Vagina (tissue), 2 donors: Measurements from ENCODE around the gene UFC1. TPM values are rescaled to one million over a fixed set of nuclear protein-coding genes. Genes with fewer than 3 reads are reported as not detected.

Source experiments
- DNase-seq, 2 donors: peaks; one replicate each; pipeline ENCODE4 v3.0.0-alpha.2; 2017; ENCODE audit errors: extremely low spot score in 2 of 2
- H3K27ac ChIP-seq: fragments of 200-600 bp; sonication (generic); one replicate; pipeline ENCODE4 v1.5.1; 2019
- H3K27me3 ChIP-seq: fragments of 200-600 bp; sonication (generic); one replicate; pipeline ENCODE4 v1.5.1; 2019
- H3K36me3 ChIP-seq, 2 donors: fragments of 200-600 bp; sonication (generic); one replicate each; pipeline ENCODE4 v1.5.1; 2017 to 2019
- H3K4me1 ChIP-seq: fragments of 200-600 bp; sonication (generic); one replicate; pipeline ENCODE4 v1.5.1; 2019
- H3K4me3 ChIP-seq, 2 donors: fragments of 200-600 bp; sonication (generic); 1 replicate in 1 of 2; 2 replicates in 1 of 2; pipeline ENCODE4 v1.5.1; 2016 to 2019
- H3K9me3 ChIP-seq: fragments of 200-600 bp; sonication (generic); one replicate; pipeline ENCODE4 v1.5.1; 2019
- CTCF ChIP-seq, 3 experiments: fragments of 450-650 bp in 2 of 3; fragments of 200-600 bp in 1 of 3; sonication (generic) in 1 of 3; IDR thresholded peaks; one replicate each; pipeline ENCODE4 v1.5.1; 2017 to 2019; ENCODE audit warnings: antibody characterized with exemption in 3 of 3, mild to moderate bottlenecking in 2 of 3, moderate library complexity in 2 of 3
- POLR2A ChIP-seq, 2 donors: fragments of 450-650 bp; IDR thresholded peaks; one replicate each; pipeline ENCODE4 v1.6.1; 2017; ENCODE audit warnings: antibody characterized with exemption in 2 of 2, mild to moderate bottlenecking in 2 of 2, moderate library complexity in 2 of 2
- POLR2AphosphoS5 ChIP-seq, 2 donors: sonication (generic); formaldehyde crosslinking; IDR thresholded peaks; one replicate each; pipeline ENCODE4 v1.9.0; 2017; ENCODE audit warnings: antibody characterized with exemption in 2 of 2, mild to moderate bottlenecking in 2 of 2, low read depth in 1 of 2; ENCODE audit not compliant: insufficient read depth in 1 of 2
- intact Hi-C: fragments of 100-400 bp; cut with DNase I; formaldehyde crosslinking; loops from one replicate; pipeline ENCODE4 v1.15.1; 2023
- total RNA-seq: library from RNA; depleted of rRNA; stranded (reverse); fragments of >200 nt; gene quantifications from one replicate; pipeline ENCODE4 v1.2.3, GENCODE V29; 2016

UFC1 gene
- total RNA-seq, 1 donor from 2014 or later, result 61.1 TPM

GRCh38 chr1:161199506-161200139 lies 45.8 kb downstream of the UFC1 start:
- intact Hi-C loops, result loop anchor here (10.0 kb wide), 1 partner anchor 185 kb away; no protein-coding TSS in a partner anchor
- H3K9me3 ChIP-seq, result no peaks in the 10 kb centered on the region
- no peak for TF ChIP-seq CTCF (IDR thresholded peaks at IDR 0.05)
- H3K4me3 ChIP-seq, result peak overlapping the region in 1 of 2 donors; percentile 59
- H3K27ac ChIP-seq, result peak overlapping the region; percentile 97
- peaks cover 88% of the 10 kb centered on the region for H3K4me1 ChIP-seq
- peaks cover 0 to 11% of the 10 kb centered on the region in 2 donors for H3K36me3 ChIP-seq
- no peak for DNase-seq
- H3K27me3 ChIP-seq, result no peaks in the 10 kb centered on the region

DNA sequence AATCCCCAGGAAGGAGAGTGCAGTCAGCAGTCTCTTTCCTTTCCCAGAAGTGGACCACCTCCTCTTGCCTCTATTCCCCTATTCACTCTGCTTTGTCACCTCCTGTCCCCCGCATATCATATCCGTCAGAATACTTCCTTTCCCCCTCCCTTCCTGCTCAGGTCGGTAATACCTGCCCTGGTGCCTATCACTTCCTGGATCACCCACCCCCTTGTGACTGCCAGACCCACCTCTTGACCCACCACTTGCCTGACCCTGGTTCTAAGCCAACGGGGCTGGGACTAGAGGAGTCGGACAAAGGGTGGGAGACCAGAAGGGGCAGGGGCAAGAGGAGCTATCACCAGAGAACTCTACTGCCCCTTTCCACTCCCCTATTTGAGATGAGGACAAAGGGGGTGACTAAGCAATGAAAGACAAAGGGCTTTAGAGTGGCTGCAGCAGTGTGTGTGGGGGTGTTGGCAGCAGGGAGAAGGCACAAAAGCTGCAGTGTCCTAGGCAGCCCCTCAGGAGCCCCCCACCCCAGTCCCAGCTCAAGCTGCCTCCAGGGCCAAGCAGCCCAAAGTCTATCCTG lies 46.7 kb downstream of the UFC1 start:
- intact Hi-C loops, result no loop called here
- H3K9me3 ChIP-seq, result no peaks in the 10 kb centered on the region
- H3K4me1 ChIP-seq, result peaks cover 87% of the 10 kb centered on the region
- no peaks in the 10 kb centered on the region for H3K27me3 ChIP-seq
- TF ChIP-seq POLR2A (IDR thresholded peaks at IDR 0.05) (no peak), CTCF (IDR thresholded peaks at IDR 0.05) (no peak), POLR2AphosphoS5 (IDR thresholded peaks at IDR 0.05; ENCODE audit: insufficient read depth in 1 of 2, low read depth in 1 of 2) (no peak)
- H3K27ac ChIP-seq, result peak overlapping the region; percentile 97
- H3K36me3 ChIP-seq, result peaks cover 0 to 11% of the 10 kb centered on the region in 2 donors
- no peak for DNase-seq
- peak overlapping the region in 1 of 2 donors; percentile 82 for H3K4me3 ChIP-seq

DNA sequence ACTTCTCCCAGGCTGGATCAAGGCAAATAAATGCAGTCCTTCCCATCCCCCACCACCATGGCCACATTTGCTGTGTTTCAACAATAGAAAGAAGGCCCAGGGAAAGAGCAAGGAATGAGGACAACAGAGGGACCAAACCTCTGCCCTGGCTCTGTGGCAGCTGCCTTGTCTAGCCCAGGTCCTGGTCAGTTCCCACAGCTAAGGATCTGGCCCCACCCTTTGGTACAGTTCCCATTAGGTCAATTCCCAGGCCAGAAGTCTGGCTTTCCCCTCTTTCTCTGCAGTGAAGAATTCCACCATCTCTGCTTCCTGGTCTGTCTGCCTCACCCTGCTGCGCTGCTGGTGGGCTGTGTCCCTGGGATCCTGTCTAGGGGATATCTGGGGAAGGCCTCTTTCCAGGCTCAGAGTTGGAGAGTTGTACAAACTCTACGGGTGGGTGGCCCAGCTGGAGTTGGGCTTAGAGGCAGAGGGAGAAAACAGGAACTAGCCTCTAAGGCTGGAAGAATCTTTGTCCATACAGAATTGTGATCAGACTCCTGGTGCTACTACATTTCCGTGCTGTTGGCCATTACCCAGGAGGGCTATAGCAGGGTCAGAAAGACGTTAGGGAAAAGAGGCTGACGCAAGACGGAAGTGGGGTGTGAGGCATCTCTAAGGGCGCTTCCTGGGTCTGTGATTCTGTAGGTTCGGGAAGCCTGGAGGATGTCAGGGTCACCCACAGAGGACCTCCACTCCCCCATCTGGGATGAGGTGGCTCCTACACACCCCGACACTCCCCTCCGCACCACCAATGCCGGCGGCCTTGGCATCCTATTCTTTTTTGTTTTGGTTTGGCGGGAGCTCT lies 47.4 kb downstream of the UFC1 start:
- H3K9me3 ChIP-seq, result no peaks in the 10 kb centered on the region
- H3K27ac ChIP-seq, result peak overlapping the region; percentile 97
- no peaks in the 10 kb centered on the region for H3K27me3 ChIP-seq
- intact Hi-C loops, result no loop called here
- H3K36me3 ChIP-seq, result peaks cover 0 to 11% of the 10 kb centered on the region in 2 donors
- H3K4me3 ChIP-seq, result peak overlapping the region; percentile 82 to 88
- peak in 1 of 2 donors; percentile 6 for TF ChIP-seq POLR2A (IDR thresholded peaks at IDR 0.05)
- no peak for TF ChIP-seq POLR2AphosphoS5 (IDR thresholded peaks at IDR 0.05; ENCODE audit: insufficient read depth in 1 of 2, low read depth in 1 of 2)
- no peak for TF ChIP-seq CTCF (IDR thresholded peaks at IDR 0.05)
- H3K4me1 ChIP-seq, result peaks cover 85% of the 10 kb centered on the region
- DNase-seq, result peak in 1 of 2 donors; percentile 96

- Histone ChIP-seq H3K27me3 (no peaks in the 10 kb centered on the region), H3K4me1 (peaks cover 85% of the 10 kb centered on the region)
- intact Hi-C loops, result no loop called here
These were observed 48.3 kb downstream of the UFC1 start, which contains the start of gene NDUFS2 for GRCh38 chr1:161201836-161202712. Gene NDUFS2, plus strand, starts transcription at chr1:161202367. Its CDS starts 19 bp downstream, at chr1:161202386.

More at GRCh38 chr1:161201836-161202712, 48.3 kb downstream of the UFC1 start, which contains the start of gene NDUFS2:
- TF ChIP-seq POLR2A (IDR thresholded peaks at IDR 0.05), result peak in 1 of 2 donors; percentile 57
- peak; percentile 93 to 95 for TF ChIP-seq POLR2AphosphoS5 (IDR thresholded peaks at IDR 0.05; ENCODE audit: insufficient read depth in 1 of 2, low read depth in 1 of 2)
- TF ChIP-seq CTCF (IDR thresholded peaks at IDR 0.05), result no peak
- Histone ChIP-seq H3K36me3 (peaks cover 0 to 11% of the 10 kb centered on the region in 2 donors), H3K27ac (peak within 1 kb of the TSS; percentile 97), H3K4me3 (peak within 1 kb of the TSS; percentile 82 to 88), H3K9me3 (no peaks in the 10 kb centered on the region)
- DNase-seq, result peak in 1 of 2 donors; percentile 99
